Hypothalamus (tissue), 51 donors: ENCODE measurements around the gene TSPEAR.
"Not testable (repeated sequence)": the region's sequence is repeated elsewhere in the genome, so short reads cannot be mapped to it uniquely, and the experiment has no call there.

ENCODE experiments used
- DNase-seq, 51 donors: peaks; one replicate each; lab custom pipeline; 2025; lab: John Stamatoyannopoulos, UW

The TSPEAR gene

GRCh38 chr21:44614161-44614631 lies 97.2 kb downstream of the TSPEAR start:
- DNase-seq = no peak

- no peak for DNase-seq
Observed at GRCh38 chr21:44613386-44614155, 97.8 kb downstream of the TSPEAR start.

GRCh38 chr21:44612669-44613229 lies 98.6 kb downstream of the TSPEAR start:
- DNase-seq = no peak

GRCh38 chr21:44612029-44612486 lies 99.3 kb downstream of the TSPEAR start, which contains the start of gene KRTAP10-8:
Gene KRTAP10-8, plus strand, starts transcription at chr21:44612079. Its CDS starts 22 bp downstream, at chr21:44612101.
- DNase-seq = no peak

- DNase-seq = no peak
Observed at GRCh38 chr21:44611551-44611950, 99.8 kb downstream of the TSPEAR start.

- DNase-seq = not testable (repeated sequence)
Observed at GRCh38 chr21:44610157-44610843, 101.1 kb downstream of the TSPEAR start.

- DNase-seq = no peak
Observed at GRCh38 chr21:44609193-44609592, 102.2 kb downstream of the TSPEAR start.

GRCh38 chr21:44606495-44606894 lies 104.9 kb downstream of the TSPEAR start:
- no peak for DNase-seq

- DNase-seq = no peak
Observed at GRCh38 chr21:44603911-44604310, 107.5 kb downstream of the TSPEAR start.

GRCh38 chr21:44603109-44603875 lies 108.1 kb downstream of the TSPEAR start:
- DNase-seq = no peak

- DNase-seq = no peak
Observed at GRCh38 chr21:44602463-44602850, 108.9 kb downstream of the TSPEAR start.

GRCh38 chr21:44601596-44602462 lies 109.5 kb downstream of the TSPEAR start:
- no peak for DNase-seq

GRCh38 chr21:44601091-44601490 lies 110.3 kb downstream of the TSPEAR start:
- DNase-seq = not testable (repeated sequence)

GRCh38 chr21:44600118-44600978 lies 111.0 kb downstream of the TSPEAR start, which contains the start of gene KRTAP10-7:
Gene KRTAP10-7, plus strand, starts transcription at chr21:44600597. Its CDS starts 25 bp downstream, at chr21:44600622.
- DNase-seq = not testable (repeated sequence)

GRCh38 chr21:44599264-44600029 lies 111.9 kb downstream of the TSPEAR start:
- DNase-seq = no peak

- no peak for DNase-seq
Observed at GRCh38 chr21:44598061-44598460, 113.3 kb downstream of the TSPEAR start.

- DNase-seq = no peak
Observed at GRCh38 chr21:44596068-44596725, 115.2 kb downstream of the TSPEAR start.
